Stimulated activated CD8-positive, alpha-beta memory T cell treated with anti-CD3 and anti-CD28 coated beads, Interleukin-7, amount 100 ng/mL, for 4 hours (primary cell): ENCODE measurements around the gene POFUT1.
A peak's percentile ranks its signal among the peaks of the same experiment; 100 is the strongest.

Experiments used
- DNase-seq, 2 donors: peaks; one replicate each; pipeline ENCODE4 v3.0.0-alpha.2; 2020; ENCODE audit warnings: low read depth in 2 of 2

POFUT1 gene

DNA sequence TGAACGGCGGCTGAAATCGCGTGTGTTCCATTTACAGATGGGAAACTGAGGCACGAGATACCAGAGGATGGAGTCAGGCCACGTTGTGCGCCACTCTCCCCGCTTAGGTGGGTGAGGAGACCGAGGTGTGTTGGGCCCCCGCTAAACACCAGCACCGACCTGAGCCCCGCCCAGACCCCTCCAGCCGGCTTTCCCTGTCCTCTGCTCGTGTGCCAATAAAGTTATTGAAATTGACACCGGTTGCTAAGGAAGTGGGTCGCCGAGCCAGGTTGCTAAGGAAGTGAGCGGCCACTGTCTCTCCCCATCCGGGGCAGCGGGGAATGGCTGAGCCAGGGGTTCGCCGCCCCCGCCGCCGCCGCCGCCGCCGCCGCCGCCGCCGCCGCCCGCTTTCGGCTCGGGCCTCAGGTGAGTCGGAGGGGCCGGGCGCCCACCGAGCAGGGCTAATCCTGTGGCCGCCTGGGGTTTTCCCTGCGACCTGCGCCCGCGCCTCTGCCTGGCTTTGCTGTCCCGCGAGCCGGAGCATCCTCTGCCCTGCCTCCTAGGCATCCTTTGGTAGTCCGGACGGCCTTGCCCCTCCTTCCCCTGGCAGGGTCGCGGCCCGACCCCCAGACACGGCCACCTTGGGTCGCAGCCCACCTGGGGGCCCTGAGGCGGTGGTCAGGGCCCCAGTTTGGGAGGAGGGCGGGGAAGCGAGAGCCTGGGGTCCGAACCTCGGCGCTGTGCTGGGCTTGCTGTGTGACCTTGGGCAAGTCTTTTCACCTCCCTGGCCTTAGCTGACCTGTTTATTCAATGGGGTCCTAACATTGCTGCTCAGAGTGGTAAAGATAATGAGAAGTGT is 69.9 kb downstream of the POFUT1 start, which contains the start of gene KIF3B:
TSS of gene KIF3B (plus strand) at position 291 of the 838 bp plus-strand sequence. CDS start 32,127 bp downstream, outside the sequence.
- DNase-seq, result peak; percentile 83 to 87

- no peak for DNase-seq
Observed at GRCh38 chr20:32278199-32278643, 70.5 kb downstream of the POFUT1 start.

DNA sequence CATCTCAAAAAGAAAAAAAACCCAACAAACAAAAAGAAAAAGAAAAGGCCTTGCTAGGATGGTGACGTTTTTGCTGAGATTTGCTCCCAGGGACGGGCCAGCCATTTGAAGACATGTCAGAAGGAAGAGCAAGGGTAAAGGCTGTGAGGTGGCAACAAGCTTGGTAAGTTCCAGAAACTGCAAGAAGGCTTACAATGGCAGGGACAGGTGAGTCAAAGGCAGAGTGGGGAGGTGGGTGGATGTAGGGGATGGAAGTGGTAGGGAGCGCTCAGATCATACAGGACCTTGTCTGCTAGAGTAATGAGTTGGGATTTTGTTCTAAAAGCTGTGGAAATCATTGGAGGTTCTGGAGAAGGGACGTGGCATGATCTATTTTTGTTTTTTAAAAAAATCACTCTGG is 74.0 kb downstream of the POFUT1 start:
- no peak for DNase-seq

GRCh38 chr20:32282461-32282860 is 74.8 kb downstream of the POFUT1 start:
- no peak for DNase-seq

DNA sequence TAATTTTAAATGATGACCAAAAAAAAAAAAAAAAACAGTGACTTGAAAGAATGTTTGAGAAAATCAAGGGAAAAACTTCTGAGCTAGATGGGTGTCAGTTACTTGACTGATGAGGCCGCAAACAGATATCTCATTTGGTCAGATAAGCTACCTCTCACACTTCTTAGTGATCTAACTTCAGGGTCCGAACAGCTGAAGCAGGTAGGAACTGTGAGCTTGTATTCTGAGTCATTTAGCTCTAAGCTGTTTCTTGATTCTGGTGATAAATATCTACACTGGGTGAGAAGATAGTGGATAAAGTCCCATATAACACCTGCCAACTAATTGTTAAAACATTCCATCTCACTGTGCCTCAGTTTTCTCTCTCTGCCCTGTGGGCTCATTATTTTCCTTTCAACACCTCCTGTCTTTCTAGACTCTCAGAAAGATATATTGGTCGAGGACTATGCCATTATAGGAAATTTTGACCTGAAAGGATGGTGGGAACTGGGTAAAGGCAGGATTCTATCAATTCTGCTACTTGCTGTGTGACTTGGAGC is 77.5 kb downstream of the POFUT1 start:
- no peak for DNase-seq

GRCh38 chr20:32285621-32286371 is 78.1 kb downstream of the POFUT1 start:
- no peak for DNase-seq

- DNase-seq, result no peak
Observed at GRCh38 chr20:32287231-32287638, 79.6 kb downstream of the POFUT1 start.
